GM23338 (cell line): ENCODE data around the gene MRAS. TPM values are rescaled to one million over a fixed set of nuclear protein-coding genes. Genes with fewer than 3 reads are reported as not detected.

Experiments
- ATAC-seq: fragments of 200-7000 bp; cut with Tn5 transposase; 3 replicates; pipeline ENCODE4 v1.9.1; 2020
- DNase-seq: peaks from one replicate; pipeline ENCODE4 v3.0.0-alpha.2; 2015; ENCODE audit warnings: low spot score
- H2AFZ ChIP-seq: fragments of 200-600 bp; sonication (generic); 2 replicates; pipeline ENCODE4 v1.8.0; 2016; ENCODE audit warnings: antibody characterized with exemption, mild to moderate bottlenecking, moderate library complexity
- H3F3A ChIP-seq: fragments of 200-600 bp; sonication (generic); replicated peaks from 2 replicates; pipeline ENCODE4 v1.8.0; 2017; ENCODE audit warnings: antibody characterized with exemption, mixed run types, low read depth
- H3K27ac ChIP-seq: fragments of 200-600 bp; sonication (generic); 2 replicates; pipeline ENCODE4 v1.6.1; 2016; ENCODE audit warnings: low read depth
- H3K27me3 ChIP-seq: fragments of 200-600 bp; sonication (generic); 2 replicates; pipeline ENCODE4 v1.8.0; 2016; ENCODE audit warnings: mild to moderate bottlenecking, mixed run types, moderate library complexity; ENCODE audit not compliant: insufficient read depth
- H3K36me3 ChIP-seq: fragments of 200-600 bp; sonication (generic); 2 replicates; pipeline ENCODE4 v1.8.0; 2016; ENCODE audit warnings: mild to moderate bottlenecking; ENCODE audit not compliant: insufficient read depth
- H3K4me1 ChIP-seq: fragments of 200-600 bp; sonication (generic); 2 replicates; pipeline ENCODE4 v1.8.0; 2016; ENCODE audit warnings: mild to moderate bottlenecking, moderate library complexity; ENCODE audit not compliant: insufficient read depth
- H3K4me2 ChIP-seq: fragments of 200-600 bp; sonication (generic); 2 replicates; pipeline ENCODE4 v1.7.1; 2017; ENCODE audit warnings: mixed run types
- H3K4me3 ChIP-seq: fragments of 200-600 bp; sonication (generic); 2 replicates; pipeline ENCODE4 v1.6.1; 2016; ENCODE audit warnings: mixed run types
- H3K79me2 ChIP-seq: fragments of 200-600 bp; sonication (generic); replicated peaks from 2 replicates; pipeline ENCODE4 v1.8.0; 2017; ENCODE audit warnings: mild to moderate bottlenecking; ENCODE audit not compliant: insufficient read depth
- H3K9me2 ChIP-seq: fragments of 200-600 bp; sonication (generic); 2 replicates; pipeline ENCODE4 v1.8.0; 2017; ENCODE audit not compliant: insufficient read depth
- H4K20me1 ChIP-seq: fragments of 200-600 bp; sonication (generic); replicated peaks from 2 replicates; pipeline ENCODE4 v1.8.0; 2017; ENCODE audit warnings: mild to moderate bottlenecking; ENCODE audit not compliant: insufficient read depth
- H3K27ac Mint-ChIP-seq: 2 replicates; pipeline ENCODE4 v1.8.0; 2020; ENCODE audit warnings: inconsistent platforms, mild to moderate bottlenecking, moderate library complexity, mixed read lengths
- H3K27me3 Mint-ChIP-seq: 3 replicates; pipeline ENCODE4 v1.8.0; 2022; ENCODE audit warnings: low read depth, mild to moderate bottlenecking, moderate library complexity, mixed read lengths, inconsistent platforms; ENCODE audit not compliant: insufficient read depth, poor library complexity
- H3K36me3 Mint-ChIP-seq: 3 replicates; pipeline ENCODE4 v1.8.0; 2021; ENCODE audit warnings: low read depth, mild to moderate bottlenecking, inconsistent platforms, moderate library complexity, mixed read lengths
- H3K4me1 Mint-ChIP-seq: 3 replicates; pipeline ENCODE4 v1.8.0; 2020; ENCODE audit warnings: mild to moderate bottlenecking, inconsistent platforms, mixed read lengths
- H3K4me3 Mint-ChIP-seq: 3 replicates; pipeline ENCODE4 v1.8.0; 2021; ENCODE audit warnings: moderate library complexity, mild to moderate bottlenecking, inconsistent platforms, mixed read lengths
- H3K9me3 Mint-ChIP-seq: 3 replicates; pipeline ENCODE4 v1.8.0; 2020; ENCODE audit warnings: moderate library complexity, mild to moderate bottlenecking, inconsistent platforms, mixed read lengths
- CREB1 ChIP-seq: fragments of 250-450 bp; sonication (Bioruptor Pico); IDR thresholded peaks from 2 replicates; pipeline ENCODE4 v1.5.0; 2020; ENCODE audit warnings: low read depth, mild to moderate bottlenecking, moderate library complexity
- CTCF ChIP-seq, 2 experiments: fragments of 200-600 bp in 1 of 2; sonication (generic) in 1 of 2; conservative IDR thresholded peaks; 2 replicates each; pipeline versions ENCODE4 v1.5.1 to v1.6.1; 2016 to 2017; ENCODE audit warnings: antibody characterized with exemption in 2 of 2, low read depth in 2 of 2, mild to moderate bottlenecking in 2 of 2, moderate library complexity in 1 of 2
- ETS1 ChIP-seq: IDR thresholded peaks from 2 replicates; pipeline ENCODE4 v1.6.1; 2016; ENCODE audit warnings: antibody characterized with exemption
- JUNB ChIP-seq: IDR thresholded peaks from one replicate; pipeline ENCODE4 v1.6.1; 2016; ENCODE audit warnings: antibody characterized with exemption; ENCODE audit not compliant: unreplicated experiment
- NANOG ChIP-seq: IDR thresholded peaks from 2 replicates; pipeline ENCODE4 v1.6.1; 2016; ENCODE audit warnings: antibody characterized with exemption, borderline replicate concordance
- POLR2AphosphoS5 ChIP-seq: IDR thresholded peaks from 2 replicates; pipeline ENCODE4 v1.6.1; 2016; ENCODE audit warnings: antibody characterized with exemption, low read depth
- REST ChIP-seq: IDR thresholded peaks from one replicate; pipeline ENCODE4 v1.6.1; 2018; ENCODE audit warnings: antibody characterized with exemption; ENCODE audit not compliant: unreplicated experiment
- ZNF114 ChIP-seq: fragments of 250-450 bp; sonication (Bioruptor Pico); IDR thresholded peaks from 2 replicates; pipeline ENCODE4 v1.5.0; 2020; ENCODE audit warnings: mild to moderate bottlenecking, moderate library complexity
- ZNF331 ChIP-seq: fragments of 250-450 bp; sonication (Bioruptor Pico); IDR thresholded peaks from 2 replicates; pipeline ENCODE4 v1.5.0; 2020; ENCODE audit warnings: low read depth, mild to moderate bottlenecking, moderate library complexity
- polyA plus RNA-seq: library from polyadenylated mRNA; unstranded; fragments of >200 nt; fragmentation: Nextera tagmentation; extraction: Ambion mirVana; gene quantifications from 2 replicates; pipeline ENCODE4 v1.2.1, GENCODE V29; 2016
- total RNA-seq: library from RNA; depleted of rRNA; stranded (reverse); fragments of >200 nt; shearing (Covaris generic); gene quantifications from 2 replicates; pipeline ENCODE4 v1.2.3, GENCODE V29; 2014

MRAS gene
- total and polyA plus RNA-seq, 2 experiments from 2014 or later = 9.1 to 10.2 TPM

GRCh38 chr3:138450704-138451424 lies 102.5 kb downstream of the MRAS start:
- H3K27me3 Mint-ChIP-seq = peaks cover 5% of the 10 kb centered on the region
- TF ChIP-seq CTCF (conservative IDR thresholded peaks at IDR 0.05; ENCODE audit: low read depth in 2 of 2) (peak; percentile 14 to 31; a peak in 2 of 4 replicates), ZNF114 (no peak)
- no peak overlapping the region; the same call in 1 of the 2 replicates for H3K27ac Mint-ChIP-seq
- peak; percentile 52 for ATAC-seq
- Histone ChIP-seq H3K4me1 (no peaks in the 10 kb centered on the region), H3K36me3 (no peaks in the 10 kb centered on the region), H3K79me2 (no peaks in the 10 kb centered on the region), H3K4me3 (no peak overlapping the region), H3K4me2 (no peak overlapping the region), H3K9me2 (no peaks in the 10 kb centered on the region), H3F3A (no peaks in the 10 kb centered on the region), H2AFZ (no peak overlapping the region), H4K20me1 (no peaks in the 10 kb centered on the region), H3K27ac (no peak overlapping the region), H3K27me3 (no peaks in the 10 kb centered on the region)
- H3K36me3 Mint-ChIP-seq = peaks cover 11% of the 10 kb centered on the region; the same call in 2 of the 3 replicates
- H3K4me1 Mint-ChIP-seq = peaks cover 5% of the 10 kb centered on the region; the same call in 2 of the 3 replicates
- DNase-seq = no peak
- H3K9me3 Mint-ChIP-seq = no peaks in the 10 kb centered on the region
- H3K4me3 Mint-ChIP-seq = no peak overlapping the region; the same call in 2 of the 3 replicates

GRCh38 chr3:138451595-138452162 lies 103.3 kb downstream of the MRAS start:
- Histone ChIP-seq H4K20me1 (no peaks in the 10 kb centered on the region), H3K4me2 (no peak overlapping the region), H3K27ac (no peak overlapping the region), H3K4me3 (no peak overlapping the region), H3K79me2 (no peaks in the 10 kb centered on the region), H3K9me2 (no peaks in the 10 kb centered on the region), H2AFZ (no peak overlapping the region), H3K27me3 (no peaks in the 10 kb centered on the region), H3K36me3 (no peaks in the 10 kb centered on the region), H3K4me1 (no peaks in the 10 kb centered on the region), H3F3A (no peaks in the 10 kb centered on the region)
- Mint-ChIP-seq H3K4me1 (peaks cover 5% of the 10 kb centered on the region; the same call in 2 of the 3 replicates), H3K4me3 (no peak overlapping the region), H3K27me3 (peaks cover 5% of the 10 kb centered on the region), H3K36me3 (peaks cover 17% of the 10 kb centered on the region), H3K9me3 (no peaks in the 10 kb centered on the region; the same call in 2 of the 3 replicates), H3K27ac (no peak overlapping the region)
- peak; percentile 47 for ATAC-seq
- DNase-seq = no peak
- no peak for TF ChIP-seq ETS1
- TF ChIP-seq JUNB = no peak
- TF ChIP-seq POLR2AphosphoS5 = no peak
- no peak for TF ChIP-seq CREB1 (CRISPR knock-in tag)
- no peak for TF ChIP-seq NANOG
- TF ChIP-seq ZNF331 = no peak
- no peak for TF ChIP-seq CTCF (conservative IDR thresholded peaks at IDR 0.05; ENCODE audit: low read depth in 2 of 2)
- TF ChIP-seq REST = no peak
